ENCODE results near the gene HIF3A.

- TF ChIP-seq POLR2A (IDR thresholded peaks at IDR 0.05): no peak
- TF ChIP-seq CTCF (IDR thresholded peaks at IDR 0.05): no peak
These were observed 17.7 kb upstream of the HIF3A start for GRCh38 chr19:46279177-46279576.

Data from heart left ventricle (tissue), 13 donors.